GM13977 (cell line): ENCODE results near the gene KCNMA1.

ENCODE experiments used
- DNase-seq: peaks from one replicate; pipeline ENCODE4 v3.0.0; 2012; ENCODE audit warnings: low spot score
- in situ Hi-C: fragments of 300-500 bp; cut with MboI; formaldehyde crosslinking; loops from one replicate; pipeline ENCODE4 v1.12.0; 2022; ENCODE audit warnings: low sequenced_read_pairs, low pct_unique_long_range_greater_than_20kb, mixed read lengths, inconsistent platforms; ENCODE audit not compliant: unreplicated experiment
- TF ChIP-seq, protein P1 (sequence below): IDR thresholded peaks from 2 replicates; pipeline ENCODE4 v1.5.1; 2012; ENCODE audit warnings: mild to moderate bottlenecking, control low read depth; ENCODE audit not compliant: insufficient read depth; ENCODE audit errors: extremely low read depth, missing control alignments

Gene KCNMA1

GRCh38 chr10:77371421-77371820 lies 266.2 kb downstream of the KCNMA1 start:
- DNase-seq: no peak
- in situ Hi-C loops: no loop called here

DNA sequence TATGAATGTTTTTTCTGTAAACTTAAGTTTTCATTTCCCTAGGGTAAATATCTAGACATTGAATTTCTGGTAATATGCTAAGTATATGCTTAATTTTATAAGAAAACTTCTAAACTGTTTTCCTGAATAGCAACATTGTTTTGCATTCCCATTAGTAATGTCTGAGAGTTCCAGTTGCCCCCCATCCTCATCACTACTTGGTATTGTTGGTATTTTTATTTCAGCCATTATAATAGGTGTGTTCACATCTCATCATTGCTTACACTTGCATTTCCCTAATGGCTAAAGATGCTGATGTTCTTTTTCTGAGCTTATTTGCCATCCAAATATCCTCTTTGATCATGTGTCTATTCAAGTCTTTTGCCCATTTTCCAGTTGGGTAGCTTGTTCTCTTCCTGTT lies 269.6 kb downstream of the KCNMA1 start:
- in situ Hi-C loops: no loop called here
- TF ChIP-seq, protein P1, sequence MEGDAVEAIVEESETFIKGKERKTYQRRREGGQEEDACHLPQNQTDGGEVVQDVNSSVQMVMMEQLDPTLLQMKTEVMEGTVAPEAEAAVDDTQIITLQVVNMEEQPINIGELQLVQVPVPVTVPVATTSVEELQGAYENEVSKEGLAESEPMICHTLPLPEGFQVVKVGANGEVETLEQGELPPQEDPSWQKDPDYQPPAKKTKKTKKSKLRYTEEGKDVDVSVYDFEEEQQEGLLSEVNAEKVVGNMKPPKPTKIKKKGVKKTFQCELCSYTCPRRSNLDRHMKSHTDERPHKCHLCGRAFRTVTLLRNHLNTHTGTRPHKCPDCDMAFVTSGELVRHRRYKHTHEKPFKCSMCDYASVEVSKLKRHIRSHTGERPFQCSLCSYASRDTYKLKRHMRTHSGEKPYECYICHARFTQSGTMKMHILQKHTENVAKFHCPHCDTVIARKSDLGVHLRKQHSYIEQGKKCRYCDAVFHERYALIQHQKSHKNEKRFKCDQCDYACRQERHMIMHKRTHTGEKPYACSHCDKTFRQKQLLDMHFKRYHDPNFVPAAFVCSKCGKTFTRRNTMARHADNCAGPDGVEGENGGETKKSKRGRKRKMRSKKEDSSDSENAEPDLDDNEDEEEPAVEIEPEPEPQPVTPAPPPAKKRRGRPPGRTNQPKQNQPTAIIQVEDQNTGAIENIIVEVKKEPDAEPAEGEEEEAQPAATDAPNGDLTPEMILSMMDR: no peak

More at GRCh38 chr10:77371421-77371820, 266.2 kb downstream of the KCNMA1 start:
- TF ChIP-seq, protein P1: no peak

DNA sequence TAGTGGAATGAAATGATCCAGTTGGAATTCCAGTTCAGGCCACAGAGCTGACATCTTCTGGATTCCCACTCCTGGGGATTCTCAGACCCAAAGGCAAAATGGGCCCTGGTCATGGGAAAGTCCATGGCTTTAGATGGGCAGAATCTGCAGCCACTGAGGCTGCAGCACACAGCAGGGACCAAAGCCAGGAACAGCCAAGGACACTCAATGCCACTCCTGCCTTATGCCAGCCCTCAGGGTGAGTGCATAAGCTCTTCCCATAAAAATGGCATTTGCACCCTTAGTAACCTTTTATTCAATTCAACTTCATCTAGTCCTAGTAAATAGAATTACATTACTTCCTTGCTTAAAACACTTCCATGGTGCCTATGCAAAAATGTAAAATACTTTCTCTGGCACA lies 274.4 kb downstream of the KCNMA1 start:
- in situ Hi-C loops: no loop called here
- TF ChIP-seq, protein P1: no peak
- no peak for DNase-seq

More for the DNA sequence above, 269.6 kb downstream of the KCNMA1 start:
- DNase-seq: no peak

DNA sequence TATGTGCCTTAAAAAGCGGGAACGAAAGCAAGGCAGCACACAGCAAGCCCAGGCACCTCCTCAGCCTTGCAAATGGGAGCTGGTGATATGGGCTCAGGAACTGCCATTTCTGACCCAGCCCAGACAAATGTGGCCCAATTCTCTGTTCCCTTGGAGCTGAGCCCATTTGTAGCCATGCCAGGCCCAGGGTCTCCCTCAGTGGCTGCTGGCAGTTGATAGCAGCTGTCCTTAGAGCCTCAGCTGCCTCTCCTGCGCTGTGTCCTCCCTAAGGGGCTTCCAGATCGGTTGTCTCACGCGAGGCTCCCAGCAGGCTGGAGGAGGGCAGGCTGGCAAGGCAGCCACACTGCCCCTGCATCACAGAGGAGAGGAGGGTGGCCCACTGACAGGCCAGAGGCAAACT lies 275.8 kb downstream of the KCNMA1 start:
- TF ChIP-seq, protein P1: no peak
- in situ Hi-C loops: no loop called here
- no peak for DNase-seq

DNA sequence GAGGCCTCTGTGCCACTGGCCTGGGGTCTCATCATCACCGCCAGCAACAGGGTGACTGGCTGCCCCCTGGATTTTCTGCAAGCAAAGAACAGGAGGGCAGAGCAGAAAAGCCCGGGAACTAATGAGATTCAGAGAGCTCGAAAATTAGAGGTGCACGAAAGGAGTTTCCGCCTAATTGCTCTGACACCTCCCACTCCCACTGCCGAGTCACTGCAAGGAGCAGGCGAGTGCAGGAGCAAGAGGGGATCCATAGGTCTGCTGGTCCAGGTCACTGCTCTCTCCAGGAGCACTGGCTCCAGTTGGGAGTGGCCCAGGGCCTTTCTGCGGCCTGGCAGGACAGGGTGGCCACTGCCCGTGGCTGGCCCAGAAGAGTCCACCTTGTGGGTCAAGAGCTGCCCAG lies 276.2 kb downstream of the KCNMA1 start:
- DNase-seq: no peak
- in situ Hi-C loops: no loop called here
- TF ChIP-seq, protein P1: no peak

DNA sequence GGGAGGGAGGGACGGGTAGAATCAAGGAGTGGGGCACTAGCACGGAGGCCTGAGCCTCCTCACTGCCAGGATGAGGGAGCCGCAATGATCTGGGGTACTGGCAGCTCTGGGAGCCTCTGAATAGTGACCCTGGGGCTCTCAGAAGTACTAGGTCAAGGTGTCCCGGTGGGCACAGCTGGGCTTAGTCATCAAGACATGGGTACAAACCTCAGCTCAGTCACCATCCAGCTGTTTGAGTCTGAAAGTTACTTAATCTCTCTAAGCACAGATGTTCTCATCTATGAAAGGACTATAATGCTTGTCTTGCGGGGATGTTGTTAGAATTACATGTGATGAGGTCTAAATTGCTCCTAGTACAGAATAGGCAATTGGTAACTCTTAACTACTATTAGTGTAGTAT lies 276.8 kb downstream of the KCNMA1 start:
- in situ Hi-C loops: no loop called here
- TF ChIP-seq, protein P1: no peak
- DNase-seq: no peak
